ENCODE results near the gene ILKAP. TPM values are rescaled to one million over a fixed set of nuclear protein-coding genes. Genes with fewer than 3 reads are reported as not detected.

The ILKAP gene
- total and polyA plus RNA-seq, 2 of the 4 experiments (the other 2 are of a cell fraction) = 13.3 to 44.2 TPM

GRCh38 chr2:238155761-238156694 lies 47.5 kb downstream of the ILKAP start:
- H3K4ac ChIP-seq (ENCODE audit: low read depth, low read length) = peak overlapping the region; percentile 56
- peak overlapping the region; percentile 40; the same call in 1 of the 2 replicates for H3K27ac ChIP-seq (ENCODE audit: insufficient read depth, low read length)
- peak overlapping the region in 1 of 2 experiments; percentile 46; a peak in 1 of 4 replicates for H4K8ac ChIP-seq (ENCODE audit: low read depth in 2 of 2, low read length in 2 of 2)
- no peak overlapping the region for H3K4me2 ChIP-seq (ENCODE audit: low read depth, low read length)
- H4K91ac ChIP-seq (ENCODE audit: insufficient read depth, low read depth, low read length) = peak overlapping the region; percentile 44; the same call in 1 of the 2 replicates
- H3K27me3 ChIP-seq (ENCODE audit: control insufficient read depth, insufficient read depth, low read length) = no peaks in the 10 kb centered on the region
- H2BK15ac ChIP-seq (ENCODE audit: low read depth, low read length) = peak overlapping the region; percentile 64; the same call in 2 of the 3 replicates
- in situ Hi-C loops (cut with MboI; ENCODE audit: low sequenced_read_pairs) (no loop called here), dilution Hi-C loops (cut with HindIII; ENCODE audit: low sequenced_read_pairs, unreplicated experiment) (no loop called here), intact Hi-C loops (cut with micrococcal nuclease) (no loop called here)
- no peak for TF ChIP-seq BHLHE40 (IDR thresholded peaks at IDR 0.05; ENCODE audit: low read depth, low read length)
- no peak for TF ChIP-seq RAD21 (IDR thresholded peaks at IDR 0.05; ENCODE audit: low read length)
- TF ChIP-seq CTCF (conservative IDR thresholded peaks at IDR 0.05; ENCODE audit: low read depth, low read length) = no peak
- TF ChIP-seq ELK1 (IDR thresholded peaks at IDR 0.05; ENCODE audit: borderline replicate concordance, low read depth, low read length) = no peak
- TF ChIP-seq RFX5 (IDR thresholded peaks at IDR 0.05; ENCODE audit: low read depth, low read length) = no peak
- TF ChIP-seq MAZ (IDR thresholded peaks at IDR 0.05; ENCODE audit: borderline replicate concordance, low read depth, low read length) = no peak
- no peak for TF ChIP-seq SMC3 (IDR thresholded peaks at IDR 0.05; ENCODE audit: low read depth, low read length)
- no peak for TF ChIP-seq CHD1 (IDR thresholded peaks at IDR 0.05; ENCODE audit: low read depth, low read length)
- TF ChIP-seq POLR2A (IDR thresholded peaks at IDR 0.05; ENCODE audit: low read depth, low read length) = no peak
- TF ChIP-seq FOS (IDR thresholded peaks at IDR 0.05; ENCODE audit: low read depth, low read length) = no peak
- no peak for TF ChIP-seq RCOR1 (IDR thresholded peaks at IDR 0.05; ENCODE audit: insufficient replicate concordance, low read length)
- no peak for TF ChIP-seq MAFK (IDR thresholded peaks at IDR 0.05; ENCODE audit: low read depth, low read length)
- TF ChIP-seq, protein P1, sequence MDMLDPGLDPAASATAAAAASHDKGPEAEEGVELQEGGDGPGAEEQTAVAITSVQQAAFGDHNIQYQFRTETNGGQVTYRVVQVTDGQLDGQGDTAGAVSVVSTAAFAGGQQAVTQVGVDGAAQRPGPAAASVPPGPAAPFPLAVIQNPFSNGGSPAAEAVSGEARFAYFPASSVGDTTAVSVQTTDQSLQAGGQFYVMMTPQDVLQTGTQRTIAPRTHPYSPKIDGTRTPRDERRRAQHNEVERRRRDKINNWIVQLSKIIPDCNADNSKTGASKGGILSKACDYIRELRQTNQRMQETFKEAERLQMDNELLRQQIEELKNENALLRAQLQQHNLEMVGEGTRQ (IDR thresholded peaks at IDR 0.05; ENCODE audit: low read depth, low read length) = no peak
- H4K5ac ChIP-seq (ENCODE audit: low read depth, low read length) = no peak overlapping the region
- ATAC-seq (ENCODE audit: low read depth) = no peak
- no peaks in the 10 kb centered on the region for H3K9me3 ChIP-seq (ENCODE audit: control insufficient read depth, insufficient read depth, low read length)
- no peak overlapping the region for H3K56ac ChIP-seq (ENCODE audit: extremely low read depth, insufficient read depth, low read length)
- H3K23ac ChIP-seq (ENCODE audit: low read depth, low read length) = no peak overlapping the region; the same call in 1 of the 2 replicates
- peak overlapping the region; percentile 9 for H2BK20ac ChIP-seq (ENCODE audit: low read depth, low read length)
- no peaks in the 10 kb centered on the region for H3K36me3 ChIP-seq (ENCODE audit: control insufficient read depth, insufficient read depth, low read length)
- H3K9me1 ChIP-seq (ENCODE audit: insufficient read depth, low read length) = 0 out of 2 replicates have a peak, but pooled peaks cover 7% of the 10 kb centered on the region
- ChIA-PET POLR2A (ENCODE audit: unreplicated experiment) (no interaction called here), CTCF (no interaction called here)
- H2AK9ac ChIP-seq (replicated peaks; ENCODE audit: low read depth, low read length, poor library complexity) = peak overlapping the region; percentile 25
- H3K4me1 ChIP-seq (ENCODE audit: control insufficient read depth, insufficient read depth, low read length) = peaks cover 18% of the 10 kb centered on the region
- H4K20me1 ChIP-seq (ENCODE audit: insufficient read depth, low read length) = no peaks in the 10 kb centered on the region
- no peak overlapping the region for H3K9ac ChIP-seq (ENCODE audit: low read depth, low read length)
- peak; percentile 29 for DNase-seq
- H2AFZ ChIP-seq (replicated peaks; ENCODE audit: low read length, poor library complexity) = peak overlapping the region; percentile 85
- H2BK5ac ChIP-seq (ENCODE audit: low read depth, low read length, poor library complexity, severe bottlenecking) = no peak overlapping the region
- peak overlapping the region; percentile 75 for H2AK5ac ChIP-seq (ENCODE audit: low read depth, low read length)
- H3K18ac ChIP-seq (ENCODE audit: low read depth, low read length) = peak overlapping the region; percentile 12; the same call in 1 of the 2 replicates
- H3K4me3 ChIP-seq (ENCODE audit: insufficient read depth, low read depth, low read length) = no peak overlapping the region
- H2BK120ac ChIP-seq (ENCODE audit: low read depth, low read length) = peak overlapping the region; percentile 50
- peak overlapping the region; percentile 38 for H3K14ac ChIP-seq (replicated peaks; ENCODE audit: low read depth, low read length)
- BruUV-seq (replicated peaks) = no TSS peak
- 63% methylated on average over 4 of the region's 18 CpGs; no CpG with 5 or more reads in 1 of the 2 experiments for WGBS, 2 experiments (ENCODE audit: extremely low coverage in 2 of 2, insufficient read length in 1 of 2)
- H3K79me1 ChIP-seq (ENCODE audit: low read depth in 1 of 2, low read length in 2 of 2) = no peaks in the 10 kb centered on the region; a peak in 1 of 4 replicates
